ENCODE measurements around the gene PIP5K1C. TPM values are rescaled to one million over a fixed set of nuclear protein-coding genes. Genes with fewer than 3 reads are reported as not detected.

PIP5K1C gene
- total RNA-seq, 1 experiment from 2014 or later: 24.5 TPM

- Mint-ChIP-seq H3K36me3 (ENCODE audit: insufficient read depth, unreplicated experiment) (peaks cover 44% of the 10 kb centered on the region), H3K27ac (ENCODE audit: unreplicated experiment) (no peak overlapping the region), H3K4me3 (ENCODE audit: unreplicated experiment) (no peak overlapping the region), H3K27me3 (ENCODE audit: insufficient read depth, unreplicated experiment) (no peaks in the 10 kb centered on the region), H3K9me3 (ENCODE audit: unreplicated experiment) (no peaks in the 10 kb centered on the region), H3K4me1 (ENCODE audit: low read depth, unreplicated experiment) (no peaks in the 10 kb centered on the region)
- H3K9me3 ChIP-seq: no peaks in the 10 kb centered on the region
- no peak for TF ChIP-seq CTCF (IDR thresholded peaks at IDR 0.05; ENCODE audit: insufficient read depth in 1 of 2, low read depth in 1 of 2, low read length in 1 of 2, severe bottlenecking in 1 of 2, unreplicated experiment in 1 of 2)
- no peak for DNase-seq
- intact Hi-C loops (cut with micrococcal nuclease; ENCODE audit: unreplicated experiment): no loop called here
- peaks cover 6% of the 10 kb centered on the region for H3K36me3 ChIP-seq (ENCODE audit: control insufficient read depth, insufficient read depth, low read length)
- POLR2A ChIA-PET: no interaction called here
- CTCF ChIA-PET: no interaction called here
- no peaks in the 10 kb centered on the region for H3K4me1 ChIP-seq
- no peaks in the 10 kb centered on the region for H3K27me3 ChIP-seq (replicated peaks; ENCODE audit: control insufficient read depth, insufficient read depth, low read length)
- no TSS peak for BruUV-seq (replicated peaks)
- no peak overlapping the region for H3K4me3 ChIP-seq (ENCODE audit: low read depth, low read length)
Observed at GRCh38 chr19:3734310-3734600, 34.0 kb upstream of the PIP5K1C start.

DNA sequence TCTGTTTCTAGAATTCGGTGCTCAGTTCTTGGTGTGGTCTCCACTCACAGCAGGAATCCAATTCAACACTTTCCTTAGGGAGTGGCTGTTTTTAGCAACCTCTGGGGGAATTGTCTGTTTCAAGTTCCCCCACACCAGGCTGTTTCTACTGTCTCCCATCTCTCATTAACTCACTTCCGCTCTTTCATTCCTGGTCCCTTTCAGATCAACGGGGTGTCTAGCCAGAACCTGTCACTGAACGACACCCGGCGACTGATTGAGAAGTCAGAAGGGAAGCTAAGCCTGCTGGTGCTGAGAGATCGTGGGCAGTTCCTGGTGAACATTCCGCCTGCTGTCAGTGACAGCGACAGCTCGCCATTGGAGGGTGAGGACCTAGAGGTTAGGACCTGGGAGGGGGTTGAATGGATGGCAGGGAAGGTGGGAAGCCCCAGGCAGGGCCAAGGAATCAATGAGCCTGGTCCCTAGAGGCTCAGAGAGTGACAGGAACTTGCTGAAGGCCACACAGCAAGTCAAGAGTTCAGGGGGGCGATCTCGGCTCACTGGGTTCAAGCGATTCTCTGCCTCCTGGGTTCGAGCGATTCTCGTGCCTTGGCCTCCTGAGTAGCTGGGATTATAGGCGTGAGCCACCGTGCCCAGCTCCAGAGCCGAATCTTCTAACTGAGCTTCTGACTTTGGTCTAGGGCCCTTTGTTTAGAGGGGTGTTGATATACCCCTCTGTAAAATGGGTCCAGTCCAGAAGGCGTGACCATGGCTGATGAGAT lies 33.5 kb upstream of the PIP5K1C start:
- no peak for TF ChIP-seq CTCF (IDR thresholded peaks at IDR 0.05; ENCODE audit: insufficient read depth in 1 of 2, low read depth in 1 of 2, low read length in 1 of 2, severe bottlenecking in 1 of 2, unreplicated experiment in 1 of 2)
- intact Hi-C loops (cut with micrococcal nuclease; ENCODE audit: unreplicated experiment): no loop called here
- Mint-ChIP-seq H3K4me1 (ENCODE audit: low read depth, unreplicated experiment) (no peaks in the 10 kb centered on the region), H3K27me3 (ENCODE audit: insufficient read depth, unreplicated experiment) (no peaks in the 10 kb centered on the region), H3K9me3 (ENCODE audit: unreplicated experiment) (no peaks in the 10 kb centered on the region), H3K36me3 (ENCODE audit: insufficient read depth, unreplicated experiment) (peaks cover 44% of the 10 kb centered on the region), H3K4me3 (ENCODE audit: unreplicated experiment) (no peak overlapping the region), H3K27ac (ENCODE audit: unreplicated experiment) (no peak overlapping the region)
- Histone ChIP-seq H3K4me1 (no peaks in the 10 kb centered on the region), H3K4me3 (ENCODE audit: low read depth, low read length) (no peak overlapping the region), H3K9me3 (no peaks in the 10 kb centered on the region), H3K27me3 (replicated peaks; ENCODE audit: control insufficient read depth, insufficient read depth, low read length) (no peaks in the 10 kb centered on the region), H3K36me3 (ENCODE audit: control insufficient read depth, insufficient read depth, low read length) (peaks cover 6% of the 10 kb centered on the region)
- CTCF ChIA-PET: no interaction called here
- POLR2A ChIA-PET: no interaction called here
- DNase-seq: no peak
- BruUV-seq (replicated peaks): no TSS peak

- CTCF ChIA-PET: interaction anchor here (0.6 kb wide), 1 partner anchor 1802 kb away, joined by 3 read pairs; no protein-coding TSS in a partner anchor
- intact Hi-C loops (cut with micrococcal nuclease; ENCODE audit: unreplicated experiment): no loop called here
Observed at GRCh38 chr19:3732108-3732507, 31.8 kb upstream of the PIP5K1C start.

More at GRCh38 chr19:3732108-3732507, 31.8 kb upstream of the PIP5K1C start:
- H3K36me3 Mint-ChIP-seq (ENCODE audit: insufficient read depth, unreplicated experiment): peaks cover 40% of the 10 kb centered on the region
- no peak for TF ChIP-seq CTCF (IDR thresholded peaks at IDR 0.05; ENCODE audit: insufficient read depth in 1 of 2, low read depth in 1 of 2, low read length in 1 of 2, severe bottlenecking in 1 of 2, unreplicated experiment in 1 of 2)
- no TSS peak for BruUV-seq (replicated peaks)
- Histone ChIP-seq H3K27me3 (replicated peaks; ENCODE audit: control insufficient read depth, insufficient read depth, low read length) (no peaks in the 10 kb centered on the region), H3K4me1 (no peaks in the 10 kb centered on the region), H3K4me3 (ENCODE audit: low read depth, low read length) (no peak overlapping the region), H3K36me3 (ENCODE audit: control insufficient read depth, insufficient read depth, low read length) (peaks cover 6% of the 10 kb centered on the region), H3K9me3 (no peaks in the 10 kb centered on the region)
- H3K4me3 Mint-ChIP-seq (ENCODE audit: unreplicated experiment): no peak overlapping the region
- POLR2A ChIA-PET: interaction anchor here (0.6 kb wide), 1 partner anchor 13 kb away, joined by 4 read pairs; no protein-coding TSS in a partner anchor
- H3K27me3 Mint-ChIP-seq (ENCODE audit: insufficient read depth, unreplicated experiment): no peaks in the 10 kb centered on the region
- no peak for DNase-seq
- no peaks in the 10 kb centered on the region for H3K4me1 Mint-ChIP-seq (ENCODE audit: low read depth, unreplicated experiment)
- no peak overlapping the region for H3K27ac Mint-ChIP-seq (ENCODE audit: unreplicated experiment)
- no peaks in the 10 kb centered on the region for H3K9me3 Mint-ChIP-seq (ENCODE audit: unreplicated experiment)
